ENCODE measurements around the gene SLC17A5.

SLC17A5 gene

GRCh38 chr6:73637404-73637803 is 16.4 kb downstream of the SLC17A5 start:
- H3K4me2 ChIP-seq (ENCODE audit: low read depth, low read length): no peak overlapping the region
- no peaks in the 10 kb centered on the region for H3K4me1 ChIP-seq (ENCODE audit: low read length)
- no peaks in the 10 kb centered on the region for H3K9me3 ChIP-seq (replicated peaks; ENCODE audit: insufficient read depth, low read length)
- H3F3A ChIP-seq (ENCODE audit: insufficient read depth, low read length): no peaks in the 10 kb centered on the region
- no peak for DNase-seq
- TF ChIP-seq EZH2phosphoT487 (IDR thresholded peaks at IDR 0.05; ENCODE audit: low read length) (no peak), EZH2 (optimal IDR thresholded peaks at IDR 0.05; ENCODE audit: low read depth, low read length) (no peak), CTCF (IDR thresholded peaks at IDR 0.05; ENCODE audit: low read length) (no peak)
- no peaks in the 10 kb centered on the region for H3K36me3 ChIP-seq (replicated peaks; ENCODE audit: insufficient read depth, low read length)
- H3K27ac ChIP-seq (ENCODE audit: low read length): no peak overlapping the region
- H3K9me2 ChIP-seq (replicated peaks; ENCODE audit: insufficient read depth, low read length): no peaks in the 10 kb centered on the region
- H4K20me1 ChIP-seq (ENCODE audit: insufficient read depth, low read length): no peaks in the 10 kb centered on the region
- H3K9ac ChIP-seq (ENCODE audit: low read length): no peak overlapping the region
- H3K79me2 ChIP-seq (ENCODE audit: low read length): no peaks in the 10 kb centered on the region
- H3K4me3 ChIP-seq (ENCODE audit: low read length): no peak overlapping the region
- H2AFZ ChIP-seq (ENCODE audit: low read length): no peak overlapping the region
- H3K27me3 ChIP-seq (replicated peaks; ENCODE audit: insufficient read depth, low read length): no peaks in the 10 kb centered on the region

GRCh38 chr6:73636048-73636447 is 17.7 kb downstream of the SLC17A5 start:
- H3K27me3 ChIP-seq (replicated peaks; ENCODE audit: insufficient read depth, low read length): no peaks in the 10 kb centered on the region
- H3K27ac ChIP-seq (ENCODE audit: low read length): no peak overlapping the region

GRCh38 chr6:73632346-73632745 is 21.4 kb downstream of the SLC17A5 start:
- DNase-seq: no peak
- no peak overlapping the region for H3K9ac ChIP-seq (ENCODE audit: low read length)
- H3F3A ChIP-seq (ENCODE audit: insufficient read depth, low read length): no peaks in the 10 kb centered on the region
- TF ChIP-seq EZH2 (optimal IDR thresholded peaks at IDR 0.05; ENCODE audit: low read depth, low read length): no peak
- TF ChIP-seq EZH2phosphoT487 (IDR thresholded peaks at IDR 0.05; ENCODE audit: low read length): no peak
- no peak for TF ChIP-seq CTCF (IDR thresholded peaks at IDR 0.05; ENCODE audit: low read length)
- no peaks in the 10 kb centered on the region for H3K4me1 ChIP-seq (ENCODE audit: low read length)
- H3K27me3 ChIP-seq (replicated peaks; ENCODE audit: insufficient read depth, low read length): no peaks in the 10 kb centered on the region
- H3K9me2 ChIP-seq (replicated peaks; ENCODE audit: insufficient read depth, low read length): no peaks in the 10 kb centered on the region
- H4K20me1 ChIP-seq (ENCODE audit: insufficient read depth, low read length): no peaks in the 10 kb centered on the region
- no peak overlapping the region for H3K27ac ChIP-seq (ENCODE audit: low read length)
- H3K36me3 ChIP-seq (replicated peaks; ENCODE audit: insufficient read depth, low read length): no peaks in the 10 kb centered on the region
- no peak overlapping the region for H3K4me2 ChIP-seq (ENCODE audit: low read depth, low read length)
- no peak overlapping the region for H3K4me3 ChIP-seq (ENCODE audit: low read length)
- H2AFZ ChIP-seq (ENCODE audit: low read length): no peak overlapping the region
- no peaks in the 10 kb centered on the region for H3K9me3 ChIP-seq (replicated peaks; ENCODE audit: insufficient read depth, low read length)
- H3K79me2 ChIP-seq (ENCODE audit: low read length): no peaks in the 10 kb centered on the region

More at GRCh38 chr6:73636048-73636447, 17.7 kb downstream of the SLC17A5 start:
- Histone ChIP-seq H3F3A (ENCODE audit: insufficient read depth, low read length) (no peaks in the 10 kb centered on the region), H3K4me3 (ENCODE audit: low read length) (no peak overlapping the region), H3K4me1 (ENCODE audit: low read length) (no peaks in the 10 kb centered on the region), H4K20me1 (ENCODE audit: insufficient read depth, low read length) (no peaks in the 10 kb centered on the region), H3K9me2 (replicated peaks; ENCODE audit: insufficient read depth, low read length) (no peaks in the 10 kb centered on the region), H3K79me2 (ENCODE audit: low read length) (no peaks in the 10 kb centered on the region), H3K36me3 (replicated peaks; ENCODE audit: insufficient read depth, low read length) (no peaks in the 10 kb centered on the region), H3K9ac (ENCODE audit: low read length) (no peak overlapping the region), H3K4me2 (ENCODE audit: low read depth, low read length) (no peak overlapping the region), H3K9me3 (replicated peaks; ENCODE audit: insufficient read depth, low read length) (no peaks in the 10 kb centered on the region), H2AFZ (ENCODE audit: low read length) (no peak overlapping the region)
- no peak for DNase-seq
- TF ChIP-seq EZH2 (optimal IDR thresholded peaks at IDR 0.05; ENCODE audit: low read depth, low read length): no peak
- no peak for TF ChIP-seq CTCF (IDR thresholded peaks at IDR 0.05; ENCODE audit: low read length)
- TF ChIP-seq EZH2phosphoT487 (IDR thresholded peaks at IDR 0.05; ENCODE audit: low read length): no peak

Data from MM.1S (cell line).